AG04450 (cell line): ENCODE data around the gene RNF133. TPM values are rescaled to one million over a fixed set of nuclear protein-coding genes. Genes with fewer than 3 reads are reported as not detected.

Source experiments
- CTCF ChIA-PET: fragments of 300-600, 350-600 bp; formaldehyde crosslinking; extraction: SDS; loops from one replicate; lab custom pipeline; 2022; ENCODE audit warnings: antibody characterized with exemption, inconsistent platforms; lab: Charles Lee
- POLR2A ChIA-PET: fragments of 350-600 bp; formaldehyde crosslinking; extraction: SDS; loops from one replicate; lab custom pipeline; 2021; ENCODE audit warnings: antibody characterized with exemption, inconsistent platforms; lab: Yijun Ruan, JAX
- DNase-seq: peaks from one replicate; pipeline ENCODE4 v3.0.0-alpha.2; 2011; ENCODE audit warnings: low read depth, low spot score
- H3K27ac ChIP-seq: one replicate; pipeline ENCODE4 v1.5.1; 2012; ENCODE audit warnings: low read depth, low read length, control low read depth
- H3K27me3 ChIP-seq: one replicate; pipeline ENCODE4 v1.6.0; 2012; ENCODE audit warnings: low read length; ENCODE audit not compliant: control insufficient read depth, insufficient read depth
- H3K4me3 ChIP-seq: 2 replicates; pipeline ENCODE4 v1.5.1; 2011; ENCODE audit warnings: mild to moderate bottlenecking, low read depth, low read length, control low read depth
- H3K9me3 ChIP-seq: 2 replicates; pipeline ENCODE4 v1.5.1; 2012; ENCODE audit warnings: low read length; ENCODE audit not compliant: control insufficient read depth, insufficient read depth
- CTCF ChIP-seq: IDR thresholded peaks from 2 replicates; pipeline ENCODE4 v1.5.1; 2011; ENCODE audit warnings: low read depth, low read length, control low read depth, inconsistent platforms
- polyA plus RNA-seq: library from polyadenylated mRNA; depleted of rRNA; stranded (reverse); fragments of >200 nt; gene quantifications from 2 replicates; pipeline ENCODE4 v1.2.3, GENCODE V29; 2011

Gene RNF133
- polyA plus RNA-seq, 1 experiment = not detected

GRCh38 chr7:122675621-122676020 lies 23.3 kb downstream of the RNF133 start:
- no peak for DNase-seq
- CTCF ChIA-PET = no interaction called here
- POLR2A ChIA-PET = no interaction called here

GRCh38 chr7:122675011-122675410 lies 23.9 kb downstream of the RNF133 start:
- no peak for DNase-seq
- no peak overlapping the region for H3K4me3 ChIP-seq
- no peak for TF ChIP-seq CTCF
- ChIA-PET CTCF (no interaction called here), POLR2A (no interaction called here)
- peaks cover 15% of the 10 kb centered on the region for H3K9me3 ChIP-seq
- no peaks in the 10 kb centered on the region for H3K27me3 ChIP-seq
- H3K27ac ChIP-seq = no peak overlapping the region

More at GRCh38 chr7:122675621-122676020, 23.3 kb downstream of the RNF133 start:
- Histone ChIP-seq H3K27ac (no peak overlapping the region), H3K27me3 (no peaks in the 10 kb centered on the region), H3K9me3 (peaks cover 9% of the 10 kb centered on the region), H3K4me3 (no peak overlapping the region)
- no peak for TF ChIP-seq CTCF

- no peak for TF ChIP-seq CTCF
- no peak for DNase-seq
- ChIA-PET POLR2A (no interaction called here), CTCF (no interaction called here)
- Histone ChIP-seq H3K27me3 (no peaks in the 10 kb centered on the region), H3K4me3 (no peak overlapping the region), H3K9me3 (peaks cover 19% of the 10 kb centered on the region), H3K27ac (no peak overlapping the region)
Measured at GRCh38 chr7:122674502-122674901, 24.4 kb downstream of the RNF133 start.

- Histone ChIP-seq H3K27me3 (no peaks in the 10 kb centered on the region), H3K9me3 (peaks cover 19% of the 10 kb centered on the region), H3K27ac (no peak overlapping the region), H3K4me3 (no peak overlapping the region)
- CTCF ChIA-PET = no interaction called here
- POLR2A ChIA-PET = no interaction called here
- no peak for TF ChIP-seq CTCF
- DNase-seq = no peak
Measured at GRCh38 chr7:122673951-122674350, 25.0 kb downstream of the RNF133 start.

GRCh38 chr7:122672536-122672935 lies 26.4 kb downstream of the RNF133 start:
- H3K9me3 ChIP-seq = peaks cover 19% of the 10 kb centered on the region
- ChIA-PET CTCF (no interaction called here), POLR2A (no interaction called here)
- DNase-seq = no peak
- H3K27me3 ChIP-seq = no peaks in the 10 kb centered on the region
- no peak overlapping the region for H3K27ac ChIP-seq
- no peak for TF ChIP-seq CTCF
- H3K4me3 ChIP-seq = no peak overlapping the region
